ENCODE data around the gene PRKN.

Gene PRKN

GRCh38 chr6:161409353-161409752, 1318.2 kb downstream of the PRKN start:
- no peak overlapping the region for H3K27ac ChIP-seq (ENCODE audit: low read length)
- no peaks in the 10 kb centered on the region for H4K20me1 ChIP-seq (ENCODE audit: insufficient read depth, low read length)
- H3K4me2 ChIP-seq (ENCODE audit: insufficient read depth, low read length): no peak overlapping the region
- H2AFZ ChIP-seq (ENCODE audit: low read depth, low read length): no peak overlapping the region
- no peaks in the 10 kb centered on the region for H3K9me3 ChIP-seq (ENCODE audit: insufficient read depth, low read length, severe bottlenecking)
- no peaks in the 10 kb centered on the region for H3K79me2 ChIP-seq (ENCODE audit: insufficient read depth, low read length)
- ATAC-seq (ENCODE audit: insufficient read depth, low read depth) (no peak), DNase-seq (no peak)
- H3K27me3 ChIP-seq (ENCODE audit: insufficient read depth, low read length, poor library complexity): no peaks in the 10 kb centered on the region
- H3K36me3 ChIP-seq (ENCODE audit: insufficient read depth, low read length): no peaks in the 10 kb centered on the region
- H3K9ac ChIP-seq (ENCODE audit: low read depth, low read length): no peak overlapping the region
- H3K4me1 ChIP-seq (ENCODE audit: insufficient read depth, low read length): no peaks in the 10 kb centered on the region
- no peak overlapping the region for H3K4me3 ChIP-seq (ENCODE audit: low read depth in 1 of 2, low read length in 2 of 2)
- TF ChIP-seq CTCF (IDR thresholded peaks at IDR 0.05; ENCODE audit: borderline replicate concordance, extremely low read depth, low read length, poor library complexity, severe bottlenecking) (no peak), EZH2 (IDR thresholded peaks at IDR 0.05; ENCODE audit: borderline replicate concordance, low read depth, low read length, severe bottlenecking) (no peak)

GRCh38 chr6:161408041-161408440, 1319.5 kb downstream of the PRKN start:
- no peak for DNase-seq
- Histone ChIP-seq H3K4me2 (ENCODE audit: insufficient read depth, low read length) (no peak overlapping the region), H2AFZ (ENCODE audit: low read depth, low read length) (no peak overlapping the region), H3K27me3 (ENCODE audit: insufficient read depth, low read length, poor library complexity) (no peaks in the 10 kb centered on the region), H3K79me2 (ENCODE audit: insufficient read depth, low read length) (no peaks in the 10 kb centered on the region), H3K4me3 (ENCODE audit: low read depth in 1 of 2, low read length in 2 of 2) (no peak overlapping the region), H3K9ac (ENCODE audit: low read depth, low read length) (no peak overlapping the region), H3K27ac (ENCODE audit: low read length) (no peak overlapping the region), H4K20me1 (ENCODE audit: insufficient read depth, low read length) (no peaks in the 10 kb centered on the region), H3K9me3 (ENCODE audit: insufficient read depth, low read length, severe bottlenecking) (no peaks in the 10 kb centered on the region), H3K4me1 (ENCODE audit: insufficient read depth, low read length) (no peaks in the 10 kb centered on the region), H3K36me3 (ENCODE audit: insufficient read depth, low read length) (no peaks in the 10 kb centered on the region)
- ATAC-seq (ENCODE audit: insufficient read depth, low read depth): no peak
- TF ChIP-seq CTCF (IDR thresholded peaks at IDR 0.05; ENCODE audit: borderline replicate concordance, extremely low read depth, low read length, poor library complexity, severe bottlenecking) (no peak), EZH2 (IDR thresholded peaks at IDR 0.05; ENCODE audit: borderline replicate concordance, low read depth, low read length, severe bottlenecking) (no peak)

GRCh38 chr6:161407581-161407980, 1320.0 kb downstream of the PRKN start:
- Histone ChIP-seq H3K4me3 (ENCODE audit: low read depth in 1 of 2, low read length in 2 of 2) (no peak overlapping the region), H3K27me3 (ENCODE audit: insufficient read depth, low read length, poor library complexity) (no peaks in the 10 kb centered on the region), H3K79me2 (ENCODE audit: insufficient read depth, low read length) (no peaks in the 10 kb centered on the region), H2AFZ (ENCODE audit: low read depth, low read length) (no peak overlapping the region), H3K4me1 (ENCODE audit: insufficient read depth, low read length) (no peaks in the 10 kb centered on the region), H3K9ac (ENCODE audit: low read depth, low read length) (no peak overlapping the region), H3K36me3 (ENCODE audit: insufficient read depth, low read length) (no peaks in the 10 kb centered on the region), H3K9me3 (ENCODE audit: insufficient read depth, low read length, severe bottlenecking) (no peaks in the 10 kb centered on the region), H3K27ac (ENCODE audit: low read length) (no peak overlapping the region), H3K4me2 (ENCODE audit: insufficient read depth, low read length) (no peak overlapping the region), H4K20me1 (ENCODE audit: insufficient read depth, low read length) (no peaks in the 10 kb centered on the region)
- ATAC-seq (ENCODE audit: insufficient read depth, low read depth) (no peak), DNase-seq (no peak)
- TF ChIP-seq EZH2 (IDR thresholded peaks at IDR 0.05; ENCODE audit: borderline replicate concordance, low read depth, low read length, severe bottlenecking): no peak
- no peak for TF ChIP-seq CTCF (IDR thresholded peaks at IDR 0.05; ENCODE audit: borderline replicate concordance, extremely low read depth, low read length, poor library complexity, severe bottlenecking)

GRCh38 chr6:161407115-161407514, 1320.5 kb downstream of the PRKN start:
- Histone ChIP-seq H2AFZ (ENCODE audit: low read depth, low read length) (no peak overlapping the region), H3K79me2 (ENCODE audit: insufficient read depth, low read length) (no peaks in the 10 kb centered on the region), H3K36me3 (ENCODE audit: insufficient read depth, low read length) (no peaks in the 10 kb centered on the region), H3K4me3 (ENCODE audit: low read depth in 1 of 2, low read length in 2 of 2) (no peak overlapping the region), H3K9ac (ENCODE audit: low read depth, low read length) (no peak overlapping the region), H4K20me1 (ENCODE audit: insufficient read depth, low read length) (no peaks in the 10 kb centered on the region), H3K4me1 (ENCODE audit: insufficient read depth, low read length) (no peaks in the 10 kb centered on the region), H3K27me3 (ENCODE audit: insufficient read depth, low read length, poor library complexity) (no peaks in the 10 kb centered on the region), H3K27ac (ENCODE audit: low read length) (no peak overlapping the region), H3K9me3 (ENCODE audit: insufficient read depth, low read length, severe bottlenecking) (no peaks in the 10 kb centered on the region), H3K4me2 (ENCODE audit: insufficient read depth, low read length) (no peak overlapping the region)
- TF ChIP-seq CTCF (IDR thresholded peaks at IDR 0.05; ENCODE audit: borderline replicate concordance, extremely low read depth, low read length, poor library complexity, severe bottlenecking) (no peak), EZH2 (IDR thresholded peaks at IDR 0.05; ENCODE audit: borderline replicate concordance, low read depth, low read length, severe bottlenecking) (no peak)
- no peak for DNase-seq
- ATAC-seq (ENCODE audit: insufficient read depth, low read depth): no peak

Measured in DND-41 (cell line).